HepG2 (cell line): ENCODE measurements around the gene GALNTL6. TPM values are rescaled to one million over a fixed set of nuclear protein-coding genes. Genes with fewer than 3 reads are reported as not detected.

Source experiments
- ATAC-seq: fragments of 200-7000 bp; cut with Tn5 transposase; 3 replicates; pipeline ENCODE4 v1.9.1; 2020; ENCODE audit warnings: mild to moderate bottlenecking, moderate library complexity
- BruUV-seq: library from RNA; stranded (reverse); fragments of 400-500 nt; replicated peaks from 2 replicates; lab custom pipeline; 2021; lab: Mats Ljungman, UMichigan
- CTCF ChIA-PET: fragments of 300-600 bp; formaldehyde crosslinking; extraction: SDS; loops from one replicate; lab custom pipeline; 2021; ENCODE audit warnings: low total read pairs, inconsistent platforms, low intra/inter-chr PET ratio; lab: Yijun Ruan, JAX
- POLR2A ChIA-PET: fragments of 350-600 bp; sonication (Branson Sonifier 250); formaldehyde crosslinking; loops from one replicate; lab custom pipeline; 2020; ENCODE audit warnings: antibody characterized with exemption, inconsistent platforms; lab: Yijun Ruan, JAX
- DNase-seq: peaks from one replicate; pipeline ENCODE4 v3.0.0-alpha.2; 2015; ENCODE audit warnings: low spot score
- FAIRE-seq: peaks from 3 replicates; lab custom pipeline; 2011; peaks lifted over from hg19 to GRCh38; lab: Jason Lieb, UNC
- H2AFZ ChIP-seq: one replicate; pipeline ENCODE4 v1.6.1; 2011; ENCODE audit warnings: low read length, inconsistent platforms
- H3K27ac ChIP-seq: fragments of 300-600 bp; 3 replicates; pipeline ENCODE4 v1.8.0; 2011; ENCODE audit warnings: mixed run types, mild to moderate bottlenecking, mixed read lengths, low read length, inconsistent platforms; ENCODE audit not compliant: insufficient read depth; ENCODE audit errors: extremely low read length
- H3K27me3 ChIP-seq, 2 experiments: fragments of 200-600 bp in 1 of 2; 2 replicates in 1 of 2; 3 replicates in 1 of 2; pipeline versions ENCODE4 v1.6.0 to v1.8.0; 2011; ENCODE audit warnings: low read length in 2 of 2, mild to moderate bottlenecking in 2 of 2, moderate library complexity in 2 of 2, inconsistent platforms in 1 of 2; ENCODE audit not compliant: insufficient read depth in 2 of 2, control insufficient read depth in 1 of 2
- H3K36me3 ChIP-seq, 2 experiments: fragments of 200-600 bp in 1 of 2; replicated peaks in 1 of 2; 2 replicates in 1 of 2; 3 replicates in 1 of 2; pipeline versions ENCODE4 v1.5.1 to v1.8.0; 2011; ENCODE audit warnings: low read length in 2 of 2, inconsistent platforms in 1 of 2; ENCODE audit not compliant: insufficient read depth in 2 of 2, control insufficient read depth in 1 of 2
- H3K4me1 ChIP-seq: 2 replicates; pipeline ENCODE4 v1.5.1; 2012; ENCODE audit warnings: low read length, inconsistent platforms; ENCODE audit not compliant: insufficient read depth
- H3K4me2 ChIP-seq: 2 replicates; pipeline ENCODE4 v1.6.0; 2011; ENCODE audit warnings: low read depth, low read length, inconsistent platforms
- H3K4me3 ChIP-seq, 3 experiments: fragments of 200-600 bp in 1 of 3; sonication (generic), shearing (Covaris generic) in 1 of 3; replicated peaks in 1 of 3; 2 replicates each; pipeline ENCODE4 v1.5.1; 2011 to 2016; ENCODE audit warnings: low read length in 3 of 3, inconsistent platforms in 2 of 3, low read depth in 2 of 3, mild to moderate bottlenecking in 2 of 3, control low read depth in 1 of 3, mixed read lengths in 1 of 3; ENCODE audit not compliant: insufficient read depth in 1 of 3
- H3K79me2 ChIP-seq: one replicate; pipeline ENCODE4 v1.6.1; 2011; ENCODE audit warnings: low read length, inconsistent platforms; ENCODE audit not compliant: insufficient read depth
- H3K9ac ChIP-seq: 2 replicates; pipeline ENCODE4 v1.6.0; 2011; ENCODE audit warnings: mild to moderate bottlenecking, low read depth, low read length, inconsistent platforms; ENCODE audit not compliant: insufficient read depth
- H3K9me3 ChIP-seq: 2 replicates; pipeline ENCODE4 v1.5.1; 2012; ENCODE audit warnings: mild to moderate bottlenecking, low read length
- H4K20me1 ChIP-seq: 2 replicates; pipeline ENCODE4 v1.6.0; 2011; ENCODE audit warnings: inconsistent platforms, mild to moderate bottlenecking, low read length, moderate library complexity; ENCODE audit not compliant: insufficient read depth
- CENPT ChIP-seq: sonication (generic); formaldehyde crosslinking; IDR thresholded peaks from 2 replicates; pipeline ENCODE4 v1.8.0; 2022; ENCODE audit warnings: low read depth, mild to moderate bottlenecking, moderate library complexity, missing genetic modification reagents
- CREBL2 ChIP-seq: sonication (generic); formaldehyde crosslinking; IDR thresholded peaks from 2 replicates; pipeline ENCODE4 v1.8.1; 2023; ENCODE audit warnings: missing genetic modification reagents, mild to moderate bottlenecking, borderline replicate concordance
- FOXO1 ChIP-seq: sonication (generic); formaldehyde crosslinking; IDR thresholded peaks from 2 replicates; pipeline ENCODE4 v1.4.0; 2020; ENCODE audit warnings: missing genetic modification reagents
- NFAT5 ChIP-seq: sonication (generic); formaldehyde crosslinking; IDR thresholded peaks from 2 replicates; pipeline ENCODE4 v1.4.0; 2020; ENCODE audit warnings: missing genetic modification reagents
- PLSCR1 ChIP-seq: sonication (generic); formaldehyde crosslinking; IDR thresholded peaks from 2 replicates; pipeline ENCODE4 v1.5.0; 2020; ENCODE audit warnings: missing genetic modification reagents, mild to moderate bottlenecking, borderline replicate concordance
- POLR2AphosphoS2 ChIP-seq: IDR thresholded peaks from 2 replicates; pipeline ENCODE4 v1.6.1; 2011; ENCODE audit warnings: low read depth, low read length, improper control_type of control experiment
- RBFOX2 ChIP-seq: fragments of 200-400 bp; formaldehyde crosslinking; IDR thresholded peaks from 2 replicates; pipeline ENCODE4 v1.6.1; 2017; ENCODE audit warnings: low read depth, mild to moderate bottlenecking, low read length
- SRF ChIP-seq: IDR thresholded peaks from 2 replicates; pipeline ENCODE4 v1.6.1; 2011; ENCODE audit warnings: mild to moderate bottlenecking, low read depth, low read length, moderate library complexity
- TEF ChIP-seq: sonication (generic); formaldehyde crosslinking; IDR thresholded peaks from 2 replicates; pipeline ENCODE4 v1.5.0; 2020; ENCODE audit warnings: missing genetic modification reagents
- ZBTB1 ChIP-seq: sonication (generic); formaldehyde crosslinking; IDR thresholded peaks from 2 replicates; pipeline ENCODE4 v1.4.0; 2020; ENCODE audit warnings: missing genetic modification reagents, borderline replicate concordance
- ZNF580 ChIP-seq: IDR thresholded peaks from 2 replicates; pipeline ENCODE4 v1.6.1; 2016; ENCODE audit warnings: low read depth, borderline replicate concordance
- WGBS: methylation state at CpG from one replicate; pipeline ENCODE4 v1.1.6; 2017; ENCODE audit warnings: low lambda C conversion rate; 5-methylcytosine and 5-hydroxymethylcytosine counted together
- in situ Hi-C: cut with HindIII; loops from 2 replicates; pipeline ENCODE4 v1.10.0; 2017; ENCODE audit warnings: low pct_unique_long_range_greater_than_20kb; ENCODE audit not compliant: extremely low pct_ligation_motif_present
- intact Hi-C: fragments of 100-400 bp; cut with micrococcal nuclease; formaldehyde crosslinking; loops from one replicate; pipeline ENCODE4 v1.10.0; 2022; ENCODE audit not compliant: unreplicated experiment
- polyA plus RNA-seq, 8 experiments: library from polyadenylated mRNA; depleted of rRNA in 3 of 8; stranded (reverse) in 7 of 8; unstranded in 1 of 8; fragments of >200 nt; fragmentation: Illumina TruSeq in 4 of 8; extraction: Trizol in 4 of 8; gene quantifications; 2 replicates each; pipeline versions ENCODE4 v1.2.1 to v1.2.3, GENCODE V29; 2011 to 2016; ENCODE audit warnings: low read depth in 4 of 8, missing spikeins in 1 of 8, mixed read lengths in 1 of 8; ENCODE audit not compliant: insufficient read depth in 1 of 8
- total RNA-seq, 5 experiments: library from RNA; depleted of rRNA; stranded (reverse); fragments of >200 nt; fragmentation: Illumina TruSeq; extraction: Trizol; gene quantifications; 2 replicates each; pipeline ENCODE4 v1.2.3, GENCODE V29; 2016; ENCODE audit warnings: low read depth in 1 of 5

Gene GALNTL6
- total and polyA plus RNA-seq, 2 of the 13 experiments (the other 11 are each of a cell fraction or from before 2014, with no cell fraction given): not detected

- no peak for TF ChIP-seq CREBL2 (CRISPR knock-in tag)
These were observed 457.2 kb downstream of the GALNTL6 start (continued) for GRCh38 chr4:172270397-172270796.

- no TSS peak for BruUV-seq
- H3K4me1 ChIP-seq: no peaks in the 10 kb centered on the region
These were observed 473.9 kb downstream of the GALNTL6 start for GRCh38 chr4:172287117-172287516.

GRCh38 chr4:172305698-172306097 lies 492.5 kb downstream of the GALNTL6 start:
- intact Hi-C loops (no loop called here), in situ Hi-C loops (no loop called here)
- DNase-seq (no peak), FAIRE-seq (no peak), ATAC-seq (no peak)
- H3K9ac ChIP-seq: no peak overlapping the region
- no peak overlapping the region for H3K27ac ChIP-seq
- no peaks in the 10 kb centered on the region for H3K36me3 ChIP-seq
- 8% methylated on average over 1 of the region's 1 CpG for WGBS
- ChIA-PET CTCF (no interaction called here), POLR2A (no interaction called here)
- BruUV-seq: no TSS peak
- H3K4me3 ChIP-seq: no peak overlapping the region
- no peak overlapping the region for H2AFZ ChIP-seq
- H3K79me2 ChIP-seq: no peaks in the 10 kb centered on the region
- H3K9me3 ChIP-seq: no peaks in the 10 kb centered on the region
- no peaks in the 10 kb centered on the region for H3K4me1 ChIP-seq
- no peaks in the 10 kb centered on the region for H3K27me3 ChIP-seq
- H4K20me1 ChIP-seq: no peaks in the 10 kb centered on the region
- no peak overlapping the region for H3K4me2 ChIP-seq
- TF ChIP-seq SRF (no peak), FOXO1 (no peak), RBFOX2 (no peak), ZBTB1 (CRISPR knock-in tag) (no peak), ZNF580 (CRISPR knock-in tag) (no peak), NFAT5 (CRISPR knock-in tag) (no peak), TEF (CRISPR knock-in tag) (no peak), PLSCR1 (no peak)

More at GRCh38 chr4:172287117-172287516, 473.9 kb downstream of the GALNTL6 start:
- intact Hi-C loops: no loop called here
- TF ChIP-seq POLR2AphosphoS2 (no peak), CENPT (CRISPR knock-in tag) (no peak)
- no peak overlapping the region for H2AFZ ChIP-seq
- H3K27me3 ChIP-seq: no peaks in the 10 kb centered on the region
- CTCF ChIA-PET: no interaction called here
- POLR2A ChIA-PET: no interaction called here
- DNase-seq (no peak), ATAC-seq (no peak), FAIRE-seq (no peak)
- no peaks in the 10 kb centered on the region for H3K9me3 ChIP-seq
- H4K20me1 ChIP-seq: no peaks in the 10 kb centered on the region
- no peaks in the 10 kb centered on the region for H3K79me2 ChIP-seq
- no peaks in the 10 kb centered on the region for H3K36me3 ChIP-seq
- no peak overlapping the region for H3K4me3 ChIP-seq
- H3K27ac ChIP-seq: no peak overlapping the region
- no peak overlapping the region for H3K4me2 ChIP-seq
- in situ Hi-C loops: no loop called here
- H3K9ac ChIP-seq: no peak overlapping the region
